HG03439 (cell line): Measurements from ENCODE around the gene PAX4.
"Not testable (repeated sequence)": the region's sequence is repeated elsewhere in the genome, so short reads cannot be mapped to it uniquely, and the experiment has no call there.

ENCODE experiments used
- ATAC-seq: cut with Tn5 transposase; IDR thresholded peaks from one replicate; pipeline ENCODE4 v1.9.1; 2021; ENCODE audit warnings: mild to moderate bottlenecking, moderate library complexity; ENCODE audit not compliant: unreplicated experiment

PAX4 gene

GRCh38 chr7:127588019-127588696 is 29.8 kb downstream of the PAX4 start, which contains the start of gene ARF5:
ARF5 (plus strand) TSS chr7:127588411; CDS start chr7:127588499, 88 bp downstream.
- ATAC-seq, result peak; percentile 62

GRCh38 chr7:127587663-127588018 is 30.3 kb downstream of the PAX4 start:
- ATAC-seq, result no peak

- no peak for ATAC-seq
Measured at GRCh38 chr7:127586346-127586745, 31.6 kb downstream of the PAX4 start.

GRCh38 chr7:127585044-127585953 is 32.6 kb downstream of the PAX4 start, which contains the start of gene GCC1:
GCC1 (minus strand) TSS chr7:127585596; CDS start chr7:127585182, 414 bp downstream.
- ATAC-seq, result peak; percentile 81

- ATAC-seq, result no peak
Measured at GRCh38 chr7:127584648-127585043, 33.3 kb downstream of the PAX4 start.

- ATAC-seq, result no peak
Measured at GRCh38 chr7:127582361-127582760, 35.6 kb downstream of the PAX4 start.

GRCh38 chr7:127581716-127582115 is 36.2 kb downstream of the PAX4 start:
- ATAC-seq, result no peak

GRCh38 chr7:127580612-127581011 is 37.3 kb downstream of the PAX4 start:
- no peak for ATAC-seq

GRCh38 chr7:127578711-127579275 is 39.1 kb downstream of the PAX4 start:
- ATAC-seq, result no peak

- no peak for ATAC-seq
Measured at GRCh38 chr7:127578036-127578684, 39.8 kb downstream of the PAX4 start.

- no peak for ATAC-seq
Measured at GRCh38 chr7:127571741-127572505, 46.0 kb downstream of the PAX4 start.

- not testable (repeated sequence) for ATAC-seq
Measured at GRCh38 chr7:127568034-127568433, 49.9 kb downstream of the PAX4 start.

GRCh38 chr7:127566242-127566641 is 51.7 kb downstream of the PAX4 start:
- no peak for ATAC-seq
